ENCODE data around the gene NUF2.
"Not testable (repeated sequence)": the region's sequence is repeated elsewhere in the genome, so short reads cannot be mapped to it uniquely, and the experiment has no call there.

The NUF2 gene

GRCh38 chr1:163321311-163322305, at the start of gene NUF2:
NUF2 (plus strand) TSS chr1:163321954; CDS start chr1:163326052, 4,098 bp downstream.
- DNase-seq (ENCODE audit: low read depth in 2 of 2, low spot score in 1 of 2) = peak; percentile 80 to 93

DNA sequence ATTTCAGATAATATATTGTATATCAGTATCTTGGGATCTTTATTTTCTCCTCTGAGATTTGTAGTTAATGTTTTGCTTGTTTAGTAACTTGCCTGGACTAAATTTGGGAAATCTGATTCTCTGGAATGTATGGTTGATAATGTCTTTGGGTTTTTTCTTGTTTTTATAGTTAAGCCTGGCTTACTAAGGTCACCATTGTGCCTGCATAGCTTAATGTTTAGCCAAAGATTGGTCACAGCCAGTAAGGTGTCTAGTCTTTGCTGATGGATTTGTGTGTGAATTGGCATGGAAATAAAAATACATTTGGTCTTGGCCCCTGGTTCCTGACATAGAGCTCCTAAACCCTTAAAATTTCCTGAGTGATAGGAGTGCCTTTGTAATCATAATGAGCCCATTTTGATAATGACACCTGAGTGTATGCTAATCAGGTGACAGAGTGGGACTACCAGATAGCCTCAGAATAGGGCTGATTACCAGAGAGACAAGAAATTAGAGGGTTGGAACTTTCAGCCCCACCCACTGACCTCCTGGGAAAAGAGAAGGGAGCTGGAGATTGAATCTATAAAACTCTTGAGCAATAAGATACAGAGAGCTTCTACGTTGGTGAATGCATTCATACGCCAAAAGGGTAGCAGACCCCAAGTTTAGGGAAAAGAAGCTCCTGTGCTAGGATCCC, 47.9 kb upstream of the NUF2 start:
- DNase-seq (ENCODE audit: low read depth in 2 of 2, low spot score in 1 of 2) = no peak

DNA sequence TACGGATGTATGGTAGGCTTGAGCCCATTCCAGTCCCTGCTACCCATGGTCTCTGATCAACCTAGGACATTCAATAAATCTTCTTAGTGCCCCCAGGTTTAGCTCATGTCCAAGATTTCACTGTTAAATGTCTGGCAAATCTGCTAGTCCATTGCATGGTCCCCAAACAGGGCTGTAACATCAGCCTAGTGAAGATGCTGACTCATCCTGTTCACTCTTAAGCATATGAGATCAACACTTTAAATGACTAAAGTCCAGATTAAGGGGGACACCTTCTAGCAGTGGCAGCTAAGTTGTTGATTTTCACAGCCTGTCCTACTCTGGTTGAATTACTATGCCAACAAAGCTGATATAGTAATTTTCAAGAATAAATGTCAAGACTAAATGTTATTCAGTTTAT, 46.5 kb upstream of the NUF2 start:
- DNase-seq (ENCODE audit: low read depth in 2 of 2, low spot score in 1 of 2) = no peak

DNA sequence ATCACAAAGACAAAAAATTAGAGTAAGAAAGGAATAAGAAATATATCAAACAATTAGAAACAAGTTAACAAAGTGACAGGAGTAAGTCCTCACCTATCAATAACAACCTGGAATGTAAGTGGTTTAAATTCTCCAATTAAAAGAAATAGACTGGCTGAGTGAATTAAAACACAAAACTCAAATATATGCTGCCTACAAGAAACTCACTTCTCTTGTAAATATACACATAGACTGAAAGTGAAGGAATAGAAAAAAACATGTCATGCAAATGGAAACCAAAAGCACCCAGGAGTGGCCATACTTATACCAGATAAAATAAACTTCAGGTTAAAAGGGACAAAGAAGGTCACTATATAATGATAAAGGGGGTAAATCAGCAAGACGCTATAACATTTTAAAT, 43.2 kb upstream of the NUF2 start:
- DNase-seq (ENCODE audit: low read depth in 2 of 2, low spot score in 1 of 2) = no peak

DNA sequence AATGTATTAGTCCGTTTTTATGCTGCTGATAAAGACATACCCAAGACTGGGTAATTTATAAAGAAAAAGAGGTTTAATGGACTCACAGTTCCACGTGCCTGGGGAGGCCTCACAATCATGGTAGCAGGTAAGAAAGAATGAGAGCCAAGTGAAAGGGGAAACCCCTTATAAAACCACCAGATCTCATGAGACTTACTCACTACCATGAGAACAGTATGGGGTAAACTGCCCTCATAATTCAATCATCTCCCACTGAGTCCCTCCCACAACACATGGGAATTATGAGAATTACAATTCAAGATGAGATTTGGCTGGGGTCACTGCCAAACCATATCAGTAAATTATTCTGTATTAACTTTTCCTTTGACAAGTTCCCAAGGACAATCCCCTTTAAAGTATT, 36.9 kb upstream of the NUF2 start:
- DNase-seq (ENCODE audit: low read depth in 2 of 2, low spot score in 1 of 2) = not testable (repeated sequence)

DNA sequence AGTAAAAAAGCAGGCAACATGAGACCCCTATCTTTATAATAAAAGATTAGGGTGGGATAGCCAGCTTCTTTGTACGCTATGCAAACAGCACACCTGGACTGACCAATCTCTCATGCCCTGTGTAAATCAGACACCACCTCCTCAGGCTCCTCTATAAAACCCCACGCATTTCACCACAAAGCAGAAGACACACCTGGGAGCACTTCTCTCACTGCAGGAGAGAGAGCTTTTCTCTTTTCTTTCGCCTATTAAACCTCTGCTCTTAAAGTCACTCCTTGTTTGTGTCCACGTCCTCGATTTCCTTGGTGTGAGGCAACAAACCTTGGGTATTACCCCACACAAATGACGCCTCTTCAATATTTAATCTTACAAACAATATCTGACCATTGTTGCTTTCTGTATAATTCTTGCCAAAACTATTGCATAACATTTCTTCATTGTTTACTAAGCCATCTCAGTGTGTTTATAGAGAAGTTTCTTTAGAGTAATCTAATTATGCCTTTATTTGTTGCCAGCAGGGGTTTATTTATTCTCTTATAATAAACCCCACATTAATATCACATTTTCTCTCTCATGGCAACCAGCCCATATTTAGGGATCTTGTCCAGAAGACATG, 31.6 kb upstream of the NUF2 start:
- DNase-seq (ENCODE audit: low read depth in 2 of 2, low spot score in 1 of 2) = no peak

DNA sequence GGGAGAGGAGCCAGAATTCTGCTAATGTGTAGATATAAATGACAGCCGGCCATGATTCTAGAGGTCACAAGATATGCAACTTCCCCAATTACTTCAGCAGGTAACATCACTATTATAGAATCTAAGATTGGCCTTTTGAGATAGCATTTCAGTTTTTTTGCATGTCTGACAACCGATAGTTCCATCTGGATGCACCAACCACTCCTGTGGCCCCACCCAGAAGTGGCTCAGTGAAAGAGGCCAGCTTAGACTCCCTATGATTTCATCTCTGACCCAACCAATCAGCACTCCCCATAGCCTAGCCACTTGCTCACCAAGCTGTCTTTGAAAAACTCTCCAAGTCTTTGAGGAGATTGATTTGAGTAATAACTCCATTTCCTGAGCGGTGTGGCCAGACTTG, 30.3 kb upstream of the NUF2 start:
- DNase-seq (ENCODE audit: low read depth in 2 of 2, low spot score in 1 of 2) = no peak

DNA sequence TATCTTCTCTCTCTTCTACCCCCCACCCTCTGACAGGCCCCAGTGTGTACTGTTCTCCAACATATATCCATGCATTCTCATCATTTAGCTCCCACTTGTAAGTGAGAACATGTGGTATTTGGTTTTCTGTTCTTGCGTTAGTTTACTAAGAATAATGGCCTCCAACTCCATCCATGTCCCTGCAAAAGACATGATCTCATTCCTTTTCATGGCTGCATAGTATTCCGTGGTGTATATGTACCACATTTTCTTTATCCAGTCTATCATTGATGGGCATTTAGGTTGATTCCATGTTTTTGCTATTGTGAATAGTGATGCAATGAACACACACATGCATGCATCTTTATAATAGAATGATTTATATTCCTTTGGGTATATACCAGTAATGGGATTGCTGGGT, 29.6 kb upstream of the NUF2 start:
- not testable (repeated sequence) for DNase-seq (ENCODE audit: low read depth in 2 of 2, low spot score in 1 of 2)

DNA sequence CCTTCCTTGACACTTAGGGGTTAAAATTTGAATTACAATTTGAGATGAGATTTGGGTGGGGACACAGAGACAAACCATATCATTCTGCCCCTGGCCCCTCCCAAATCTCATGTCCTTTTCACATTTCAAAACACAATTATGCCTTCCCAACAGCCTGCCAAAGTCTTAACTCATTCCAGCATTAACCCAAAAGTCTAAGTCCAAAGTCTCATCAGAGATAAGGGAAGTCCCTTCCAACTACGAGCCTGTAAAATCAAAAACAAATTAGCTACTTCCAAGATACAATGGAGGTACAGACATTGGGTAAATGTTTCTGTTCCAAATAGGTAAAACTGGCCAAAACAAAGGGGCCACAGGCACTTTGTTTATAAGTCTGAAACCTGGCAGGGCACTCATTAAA, 28.3 kb upstream of the NUF2 start:
- not testable (repeated sequence) for DNase-seq (ENCODE audit: low read depth in 2 of 2, low spot score in 1 of 2)

DNA sequence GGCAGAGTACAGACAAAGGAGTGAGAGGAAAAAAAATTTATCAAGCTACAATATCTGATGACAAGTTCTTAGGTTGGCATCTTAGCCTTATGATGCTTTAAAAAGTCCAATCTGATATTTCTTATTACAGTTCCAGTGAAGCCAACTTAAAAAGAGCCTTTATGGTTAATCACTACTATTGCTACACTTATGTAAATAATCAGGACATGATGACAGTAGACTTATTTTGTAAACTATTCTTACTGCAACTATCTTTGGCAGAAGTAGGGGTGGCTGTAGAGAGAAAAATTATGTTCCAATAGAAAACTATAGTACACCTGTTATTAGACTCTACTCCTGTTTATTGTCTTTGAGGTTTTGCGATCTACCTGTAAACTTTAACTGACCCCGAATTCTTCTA, 25.8 kb upstream of the NUF2 start:
- DNase-seq (ENCODE audit: low read depth in 2 of 2, low spot score in 1 of 2) = no peak

- no peak for DNase-seq (ENCODE audit: low read depth in 2 of 2, low spot score in 1 of 2)
These were observed 25.1 kb upstream of the NUF2 start for GRCh38 chr1:163296504-163297263.

- no peak for DNase-seq (ENCODE audit: low read depth in 2 of 2, low spot score in 1 of 2)
These were observed 23.4 kb upstream of the NUF2 start for GRCh38 chr1:163298365-163298764.

GRCh38 chr1:163300568-163300967, 21.2 kb upstream of the NUF2 start:
- no peak for DNase-seq (ENCODE audit: low read depth in 2 of 2, low spot score in 1 of 2)

- DNase-seq (ENCODE audit: low read depth in 2 of 2, low spot score in 1 of 2) = no peak
These were observed 18.2 kb upstream of the NUF2 start for GRCh38 chr1:163303561-163303960.

GRCh38 chr1:163305441-163305840, 16.3 kb upstream of the NUF2 start:
- no peak for DNase-seq (ENCODE audit: low read depth in 2 of 2, low spot score in 1 of 2)

DNA sequence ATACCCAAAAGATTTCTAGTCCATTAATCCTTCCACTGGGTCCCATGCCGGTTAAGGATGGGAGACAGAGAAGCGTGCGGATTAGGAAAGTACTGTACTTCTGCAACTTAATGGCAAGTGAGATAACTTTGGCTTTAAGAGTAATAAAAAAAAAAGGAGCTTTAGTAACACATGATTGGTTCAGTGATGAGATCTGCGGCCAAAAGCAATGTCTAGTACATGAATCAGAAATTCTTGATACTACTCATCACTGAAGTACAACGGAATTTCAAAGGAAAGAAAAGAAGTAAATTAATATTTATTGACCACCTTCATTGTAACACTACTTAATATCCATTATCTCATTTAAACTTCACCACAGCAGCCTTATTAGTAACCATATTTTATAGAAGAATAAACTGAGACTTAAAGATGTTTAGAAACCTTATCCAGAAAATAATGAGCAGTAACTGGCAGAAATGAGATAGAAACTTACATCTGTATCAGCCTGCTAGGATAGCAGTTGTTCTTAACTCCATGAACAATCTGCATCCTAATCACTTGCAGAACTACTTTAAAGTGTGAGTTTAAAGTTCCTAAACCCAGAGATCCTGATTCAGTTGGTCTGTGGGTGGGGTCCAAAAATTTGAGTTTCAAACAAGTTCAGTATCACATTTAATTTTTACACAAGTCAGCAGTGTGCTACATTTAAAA, 14.1 kb upstream of the NUF2 start:
- no peak for DNase-seq (ENCODE audit: low read depth in 2 of 2, low spot score in 1 of 2)

DNA sequence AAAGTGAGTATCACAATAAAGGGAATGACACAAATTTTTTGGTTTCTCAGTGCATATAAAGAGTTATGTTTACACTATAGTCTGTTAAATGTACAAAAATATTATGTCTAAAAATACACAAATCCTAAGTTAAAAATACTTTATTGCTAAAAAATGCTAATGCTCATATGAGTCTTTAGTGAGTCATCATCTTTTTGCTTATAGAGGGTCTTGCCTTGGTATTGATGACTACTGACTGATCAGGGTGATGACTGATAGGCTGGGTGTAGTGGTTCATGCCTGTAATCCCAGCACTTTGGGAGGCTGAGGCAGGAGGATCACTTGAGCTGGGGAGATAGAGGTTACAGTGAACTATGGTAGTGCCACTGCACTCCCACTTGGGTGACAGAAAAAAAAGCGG, 12.9 kb upstream of the NUF2 start:
- no peak for DNase-seq (ENCODE audit: low read depth in 2 of 2, low spot score in 1 of 2)

DNA sequence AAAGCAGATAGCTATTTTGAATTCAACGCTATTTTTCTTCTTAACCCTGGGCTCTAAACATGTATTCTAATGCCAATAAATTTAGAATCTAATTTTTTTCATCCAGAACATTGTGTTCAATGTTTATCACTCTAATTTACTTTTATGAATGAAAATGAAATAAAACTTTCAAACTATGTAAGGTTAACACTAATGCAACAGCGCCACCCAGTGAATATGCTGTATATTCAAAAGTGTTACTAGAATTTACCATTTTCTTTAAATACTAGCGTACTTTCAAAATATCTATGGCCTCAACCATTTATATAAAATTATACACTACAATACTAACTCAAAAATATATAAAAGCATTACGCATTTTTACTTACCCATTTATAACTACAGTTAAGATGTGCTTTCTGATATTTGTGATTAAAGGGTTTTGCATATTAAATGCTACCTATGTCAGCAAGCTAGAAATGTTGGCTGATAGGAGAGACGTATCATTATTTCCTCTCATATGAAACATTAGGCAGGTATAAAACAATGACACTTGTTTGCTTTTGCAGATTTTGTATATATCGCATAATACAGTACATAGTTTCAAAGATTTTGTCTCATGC, 5.9 kb upstream of the NUF2 start:
- peak in 1 of 2 donors; percentile 14 for DNase-seq (ENCODE audit: low read depth in 2 of 2, low spot score in 1 of 2)

DNA sequence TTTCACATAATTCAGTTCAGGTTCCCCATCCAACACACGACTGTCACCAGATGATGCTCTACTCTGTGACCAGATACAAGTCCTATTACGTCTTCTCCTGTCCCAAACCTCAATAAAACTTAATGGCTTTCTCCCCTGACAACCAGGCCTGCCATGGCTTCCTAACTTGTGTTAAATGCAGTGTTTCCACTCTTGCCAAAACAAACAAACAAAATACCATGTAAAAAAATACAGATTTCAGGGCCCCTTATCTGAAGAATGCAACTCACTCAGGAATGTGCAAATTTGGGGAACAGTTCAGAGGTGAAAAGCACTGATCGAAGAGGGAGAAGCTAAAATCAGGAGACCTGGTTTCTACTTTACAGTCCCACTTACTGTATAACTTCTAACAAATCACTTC, 863 bp upstream of the NUF2 start:
- DNase-seq (ENCODE audit: low read depth in 2 of 2, low spot score in 1 of 2) = no peak

GRCh38 chr1:163323339-163323738, 1.6 kb downstream of the NUF2 start:
- not testable (repeated sequence) for DNase-seq (ENCODE audit: low read depth in 2 of 2, low spot score in 1 of 2)
